ENCODE data around the gene MYO7B. TPM values are rescaled to one million over a fixed set of nuclear protein-coding genes. Genes with fewer than 3 reads are reported as not detected.

The MYO7B gene
- total and polyA plus RNA-seq, 5 experiments from 2014 or later: 0.21 to 0.58 (median 0.34) TPM; not detected in 1

- ATAC-seq (no peak), DNase-seq (peak in 1 of 10 donors; percentile 60)
- no peak overlapping the region for H3K27ac Mint-ChIP-seq
- peaks cover 0 to 22% (median 2%) of the 10 kb centered on the region in 4 donors for H3K4me1 Mint-ChIP-seq
- POLR2A ChIA-PET: no interaction called here
- H3K9me3 Mint-ChIP-seq: no peaks in the 10 kb centered on the region
- H3K4me3 Mint-ChIP-seq: no peak overlapping the region
- no peaks in the 10 kb centered on the region for H3K36me3 Mint-ChIP-seq
- H3K27me3 Mint-ChIP-seq: peaks cover 0 to 4% (median 0%) of the 10 kb centered on the region in 5 donors
These were observed 88.2 kb downstream of the MYO7B start for GRCh38 chr2:127623388-127624319.

DNA sequence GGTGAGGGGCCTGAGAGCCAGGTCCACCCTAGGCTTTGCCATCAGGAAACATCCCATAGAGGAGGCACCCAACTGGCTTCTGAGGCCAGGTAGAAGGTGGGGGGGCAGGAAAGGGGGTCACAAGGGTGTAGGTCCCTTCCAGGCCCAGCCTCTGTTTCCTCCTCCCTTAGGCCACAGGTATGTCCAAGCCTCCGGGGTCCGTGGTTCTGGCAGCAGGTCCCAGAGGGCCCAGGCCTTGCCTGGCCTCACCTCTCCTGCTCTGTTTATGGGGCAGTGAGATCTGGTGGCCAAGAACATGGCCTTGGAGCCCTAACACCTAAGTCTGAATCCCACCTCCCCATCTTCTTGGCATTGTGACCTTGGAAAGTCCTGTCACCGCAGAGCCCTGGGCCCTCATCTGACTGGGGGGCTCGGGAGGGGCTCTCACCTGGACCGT lies 88.9 kb downstream of the MYO7B start:
- Mint-ChIP-seq H3K9me3 (no peaks in the 10 kb centered on the region), H3K4me3 (no peak overlapping the region), H3K27me3 (peaks cover 0 to 4% (median 0%) of the 10 kb centered on the region in 5 donors), H3K4me1 (peaks cover 0 to 21% (median under 1%) of the 10 kb centered on the region in 4 donors), H3K27ac (peak overlapping the region in 1 of 10 donors; percentile 17), H3K36me3 (no peaks in the 10 kb centered on the region)
- POLR2A ChIA-PET: no interaction called here
- no peak for ATAC-seq
- peak in 1 of 10 donors; percentile 26 for DNase-seq

GRCh38 chr2:127624756-127625571 lies 89.5 kb downstream of the MYO7B start:
- POLR2A ChIA-PET: interaction anchor here (1.0 to 1.9 kb wide), 2 partner anchors 9 to 14 kb away, joined by 4 to 5 read pairs; no protein-coding TSS in a partner anchor
- H3K27me3 Mint-ChIP-seq: peaks cover 0 to 4% (median 0%) of the 10 kb centered on the region in 5 donors
- no peaks in the 10 kb centered on the region for H3K9me3 Mint-ChIP-seq
- H3K4me1 Mint-ChIP-seq: peaks cover under 1 to 17% (median 2%) of the 10 kb centered on the region in 4 donors
- H3K36me3 Mint-ChIP-seq: no peaks in the 10 kb centered on the region
- peak overlapping the region in 1 of 10 donors; percentile 17 for H3K27ac Mint-ChIP-seq
- ATAC-seq (no peak), DNase-seq (peak in 1 of 10 donors; percentile 62)
- no peak overlapping the region for H3K4me3 Mint-ChIP-seq

DNA sequence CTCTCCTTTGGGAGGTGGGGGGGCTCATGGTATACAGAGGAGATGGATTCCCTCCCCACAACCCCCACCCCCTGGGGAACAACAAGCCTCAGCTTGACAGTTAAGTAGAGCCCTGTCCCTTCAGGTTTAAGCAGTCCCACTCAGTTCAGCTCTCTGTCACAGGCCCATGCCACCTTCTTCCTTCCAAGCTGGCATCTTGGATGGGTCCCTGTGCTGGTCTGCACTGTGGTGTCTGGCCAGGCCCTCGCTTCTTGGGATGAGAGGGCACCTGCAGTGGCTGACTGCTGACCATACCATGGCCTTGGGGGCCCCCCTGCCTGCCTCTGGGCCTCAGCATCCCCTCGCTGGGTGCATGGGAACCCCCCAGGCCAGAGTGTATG lies 90.1 kb downstream of the MYO7B start:
- Mint-ChIP-seq H3K27ac (peak overlapping the region in 1 of 10 donors; percentile 79), H3K36me3 (no peaks in the 10 kb centered on the region), H3K27me3 (peaks cover 0 to 4% (median 0%) of the 10 kb centered on the region in 5 donors), H3K9me3 (no peaks in the 10 kb centered on the region), H3K4me3 (no peak overlapping the region), H3K4me1 (peaks cover 3 to 21% (median 6%) of the 10 kb centered on the region in 4 donors)
- ATAC-seq: no peak
- POLR2A ChIA-PET: interaction anchor here (1.0 to 1.9 kb wide), 2 partner anchors 9 to 14 kb away, joined by 4 to 5 read pairs; no protein-coding TSS in a partner anchor
- peak in 1 of 10 donors; percentile 62 for DNase-seq

- H3K9me3 Mint-ChIP-seq: no peaks in the 10 kb centered on the region
- H3K27me3 Mint-ChIP-seq: peaks cover 0 to 4% (median 0%) of the 10 kb centered on the region in 5 donors
- peak in 1 of 10 donors; percentile 4 for DNase-seq
- no peak overlapping the region for H3K4me3 Mint-ChIP-seq
- ATAC-seq: no peak
- peak overlapping the region in 1 of 10 donors; percentile 79 for H3K27ac Mint-ChIP-seq
- POLR2A ChIA-PET: interaction anchor here (1.0 to 1.9 kb wide), 2 partner anchors 10 to 13 kb away, joined by 4 to 5 read pairs; no protein-coding TSS in a partner anchor
- H3K4me1 Mint-ChIP-seq: peaks cover 5 to 20% (median 6%) of the 10 kb centered on the region in 4 donors
- H3K36me3 Mint-ChIP-seq: no peaks in the 10 kb centered on the region
These were observed 90.7 kb downstream of the MYO7B start for GRCh38 chr2:127626175-127626574.

DNA sequence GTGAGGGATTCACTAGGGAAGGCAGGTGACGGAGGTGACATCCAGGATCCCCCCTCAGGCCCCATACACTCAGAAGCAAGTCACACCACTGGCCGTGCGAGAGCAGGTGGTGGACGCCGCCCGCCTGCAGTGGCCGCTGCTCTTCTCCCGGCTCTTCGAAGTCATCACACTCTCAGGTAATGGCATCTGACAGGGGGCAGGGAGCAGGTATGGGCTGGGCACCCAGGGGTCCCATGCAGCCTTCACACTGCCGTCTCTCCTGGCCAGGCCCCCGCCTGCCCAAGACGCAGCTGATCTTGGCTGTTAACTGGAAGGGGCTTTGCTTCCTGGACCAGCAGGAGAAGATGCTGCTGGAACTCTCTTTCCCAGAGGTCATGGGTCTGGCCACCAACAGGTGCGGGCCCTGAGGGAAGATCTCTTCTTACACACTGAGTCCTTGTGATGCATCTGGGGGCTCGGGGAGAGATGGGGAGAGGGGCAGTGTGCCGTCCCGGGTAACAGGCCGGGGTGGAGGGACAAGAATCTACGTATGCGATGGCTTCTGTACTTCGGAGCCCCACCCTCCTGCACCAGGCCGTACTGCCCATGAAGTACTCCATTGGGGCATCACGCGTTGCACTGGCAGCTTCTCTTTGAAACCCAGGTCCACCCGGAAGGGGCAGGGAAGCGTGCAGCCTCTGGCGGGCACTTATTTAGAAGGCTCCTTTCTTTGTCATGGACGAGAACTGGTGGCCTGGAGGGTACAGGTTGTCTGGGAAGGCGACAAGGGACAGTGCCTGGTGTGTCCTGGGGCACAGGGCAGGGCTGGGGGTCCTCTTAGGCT lies 91.6 kb downstream of the MYO7B start:
- no peak overlapping the region for H3K4me3 Mint-ChIP-seq
- POLR2A ChIA-PET: no interaction called here
- H3K36me3 Mint-ChIP-seq: no peaks in the 10 kb centered on the region
- peak overlapping the region in 2 of 10 donors; percentile 27 to 60 for H3K27ac Mint-ChIP-seq
- DNase-seq: peak in 1 of 10 donors; percentile 21
- H3K27me3 Mint-ChIP-seq: peaks cover 0 to 4% (median 0%) of the 10 kb centered on the region in 5 donors
- no peak for ATAC-seq
- H3K9me3 Mint-ChIP-seq: no peaks in the 10 kb centered on the region
- H3K4me1 Mint-ChIP-seq: peaks cover 6 to 22% (median 7%) of the 10 kb centered on the region in 4 donors

GRCh38 chr2:127627740-127628571 lies 92.5 kb downstream of the MYO7B start:
- no peaks in the 10 kb centered on the region for H3K9me3 Mint-ChIP-seq
- H3K36me3 Mint-ChIP-seq: no peaks in the 10 kb centered on the region
- POLR2A ChIA-PET: no interaction called here
- peak overlapping the region in 2 of 10 donors; percentile 22 to 47 for H3K27ac Mint-ChIP-seq
- ATAC-seq (no peak), DNase-seq (peak in 1 of 10 donors; percentile 55)
- H3K4me1 Mint-ChIP-seq: peaks cover 7 to 28% (median 14%) of the 10 kb centered on the region in 4 donors
- H3K27me3 Mint-ChIP-seq: peaks cover 0 to 4% (median 0%) of the 10 kb centered on the region in 5 donors
- no peak overlapping the region for H3K4me3 Mint-ChIP-seq

DNA sequence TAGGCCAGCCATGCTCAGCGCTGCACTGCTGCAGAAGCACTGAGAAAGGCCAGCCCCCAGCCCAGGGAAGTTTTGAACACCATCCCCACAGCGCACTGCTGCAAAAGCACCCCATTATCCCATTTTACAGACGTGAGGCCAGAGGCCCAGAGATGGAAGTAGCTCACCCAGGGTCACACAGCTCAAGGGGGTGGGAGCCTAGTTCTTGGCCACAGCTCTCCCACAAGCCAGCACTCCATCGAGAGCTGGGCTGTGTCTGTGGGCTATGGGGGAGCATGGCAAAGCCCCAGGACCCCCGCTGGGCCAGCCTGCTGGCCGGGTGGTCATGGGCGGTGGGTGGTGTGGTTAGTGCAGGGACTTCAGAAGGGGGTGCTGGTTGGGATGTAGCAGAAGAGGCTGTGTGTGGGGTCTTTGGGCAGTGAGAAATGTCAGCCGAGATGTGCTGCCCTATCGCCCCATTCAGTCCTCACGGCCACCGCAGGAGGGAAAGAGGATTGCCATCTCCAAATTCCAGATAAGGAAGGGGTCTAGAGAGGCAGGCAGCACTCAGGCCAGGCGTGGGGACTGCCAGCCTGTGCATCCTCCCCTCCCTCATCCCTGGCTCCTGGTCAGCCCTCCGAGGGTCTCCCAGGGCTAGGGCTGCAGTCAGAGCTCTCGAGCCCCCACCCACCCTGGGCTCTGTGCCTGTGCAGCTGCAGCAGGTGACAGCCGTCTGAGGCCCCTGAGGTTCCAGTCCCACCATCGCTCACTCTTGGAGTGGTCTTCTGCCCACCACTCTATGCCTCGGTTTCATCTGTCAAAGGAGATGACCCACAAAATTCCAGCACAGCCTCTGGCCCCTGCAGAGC lies 93.5 kb downstream of the MYO7B start:
- DNase-seq (no peak), ATAC-seq (no peak)
- H3K9me3 Mint-ChIP-seq: no peaks in the 10 kb centered on the region
- H3K4me1 Mint-ChIP-seq: peaks cover 11 to 35% (median 24%) of the 10 kb centered on the region in 4 donors
- POLR2A ChIA-PET: no interaction called here
- H3K36me3 Mint-ChIP-seq: no peaks in the 10 kb centered on the region
- H3K27ac Mint-ChIP-seq: no peak overlapping the region
- no peaks in the 10 kb centered on the region for H3K27me3 Mint-ChIP-seq
- H3K4me3 Mint-ChIP-seq: no peak overlapping the region

GRCh38 chr2:127629637-127630036 lies 94.2 kb downstream of the MYO7B start:
- Mint-ChIP-seq H3K27me3 (no peaks in the 10 kb centered on the region), H3K36me3 (no peaks in the 10 kb centered on the region), H3K4me1 (peaks cover 11 to 41% (median 26%) of the 10 kb centered on the region in 4 donors), H3K4me3 (no peak overlapping the region), H3K27ac (peak overlapping the region in 2 of 10 donors; percentile 43 to 69), H3K9me3 (no peaks in the 10 kb centered on the region)
- DNase-seq: no peak
- POLR2A ChIA-PET: no interaction called here
- no peak for ATAC-seq

DNA sequence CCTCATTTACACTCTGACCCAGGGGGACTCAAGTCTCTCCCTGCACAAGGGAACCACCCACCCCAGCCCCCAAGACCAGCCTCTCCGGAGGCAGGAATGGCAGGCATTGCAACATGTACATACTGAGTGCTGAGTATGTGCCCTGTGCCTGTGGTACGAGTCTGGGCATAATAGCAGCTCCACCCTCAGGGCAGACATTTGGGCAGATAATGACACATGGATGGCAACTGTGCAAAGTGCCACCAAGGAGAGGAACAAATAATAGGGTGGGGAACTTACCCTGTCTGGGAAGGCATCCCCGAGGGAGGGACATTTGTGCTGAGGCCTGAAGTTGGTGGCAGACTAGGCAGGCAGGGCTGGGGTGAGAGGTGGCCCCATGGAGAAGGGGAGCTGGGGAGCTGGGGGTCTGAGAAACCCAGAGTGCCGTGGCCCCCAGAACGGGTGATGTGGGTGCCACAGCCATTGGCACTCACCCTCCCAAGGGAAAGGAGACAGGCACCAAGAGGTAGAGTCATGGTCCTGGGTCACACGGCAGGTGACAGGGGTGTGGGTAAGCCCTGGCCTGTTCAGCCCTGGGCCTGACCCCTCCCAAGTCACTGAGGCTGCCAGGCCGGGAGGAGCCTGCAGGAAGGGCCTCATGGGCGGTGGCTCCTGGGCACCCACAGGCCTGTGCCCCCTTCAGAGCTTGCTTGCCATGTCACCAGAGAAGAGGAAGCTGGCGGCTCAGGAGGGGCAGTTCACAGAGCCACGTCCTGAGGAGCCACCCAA lies 94.8 kb downstream of the MYO7B start:
- ATAC-seq (no peak), DNase-seq (no peak)
- Mint-ChIP-seq H3K36me3 (no peaks in the 10 kb centered on the region), H3K27ac (peak overlapping the region in 4 of 10 donors; percentile 43 to 74 (median 60)), H3K27me3 (no peaks in the 10 kb centered on the region), H3K4me1 (peaks cover 13 to 47% (median 29%) of the 10 kb centered on the region in 4 donors), H3K4me3 (peak overlapping the region in 1 of 10 donors; percentile 43), H3K9me3 (no peaks in the 10 kb centered on the region)
- POLR2A ChIA-PET: interaction anchor here (1.2 kb wide), 1 partner anchor 11 kb away, joined by 5 read pairs; no protein-coding TSS in a partner anchor

All from naive thymus-derived CD8-positive, alpha-beta T cell (primary cell).